Type B pancreatic cell (in vitro differentiated cells): ENCODE data around the gene ITM2A. TPM values are rescaled to one million over a fixed set of nuclear protein-coding genes. Genes with fewer than 3 reads are reported as not detected.

Source experiments
- DNase-seq: peaks from one replicate; pipeline ENCODE4 v3.0.0; 2021; ENCODE audit warnings: mixed read lengths; ENCODE audit not compliant: unreplicated experiment; ENCODE audit errors: extremely low spot score
- H3K27ac Mint-ChIP-seq: 2 replicates; pipeline ENCODE4 v1.8.0; 2021; ENCODE audit warnings: mild to moderate bottlenecking, mixed read lengths
- H3K27me3 Mint-ChIP-seq: 2 replicates; pipeline ENCODE4 v1.8.0; 2021; ENCODE audit warnings: mixed read lengths
- H3K36me3 Mint-ChIP-seq: 2 replicates; pipeline ENCODE4 v1.8.0; 2021; ENCODE audit warnings: mixed read lengths
- H3K4me1 Mint-ChIP-seq: one replicate; pipeline ENCODE4 v1.8.0; 2021; ENCODE audit warnings: mixed read lengths; ENCODE audit not compliant: unreplicated experiment
- H3K4me3 Mint-ChIP-seq: 2 replicates; pipeline ENCODE4 v1.8.0; 2021; ENCODE audit warnings: mild to moderate bottlenecking, mixed read lengths
- H3K9me3 Mint-ChIP-seq: 2 replicates; pipeline ENCODE4 v1.8.0; 2021; ENCODE audit warnings: mixed read lengths
- CTCF ChIP-seq: fragments of 200-600 bp; sonication (generic); conservative IDR thresholded peaks from 2 replicates; pipeline ENCODE4 v1.5.0; 2021; ENCODE audit warnings: antibody characterized with exemption, mild to moderate bottlenecking
- total RNA-seq: library from RNA; stranded (reverse); gene quantifications from 2 replicates; pipeline ENCODE4 v1.2.1, GENCODE V29; 2021; ENCODE audit warnings: low replicate concordance

ITM2A gene
- total RNA-seq, 1 donor from 2014 or later, result 5.9 TPM

GRCh38 chrX:79361192-79361870 lies 5.8 kb downstream of the ITM2A start:
- Mint-ChIP-seq H3K4me1 (no peaks in the 10 kb centered on the region), H3K4me3 (no peak overlapping the region), H3K27me3 (peaks cover 6% of the 10 kb centered on the region), H3K36me3 (no peaks in the 10 kb centered on the region), H3K9me3 (no peaks in the 10 kb centered on the region), H3K27ac (no peak overlapping the region)
- TF ChIP-seq CTCF, result no peak
- no peak for DNase-seq

- H3K4me3 Mint-ChIP-seq, result no peak overlapping the region
- no peak for DNase-seq
- no peaks in the 10 kb centered on the region for H3K36me3 Mint-ChIP-seq
- no peaks in the 10 kb centered on the region for H3K27me3 Mint-ChIP-seq
- H3K9me3 Mint-ChIP-seq, result no peaks in the 10 kb centered on the region
- no peak for TF ChIP-seq CTCF
- no peaks in the 10 kb centered on the region for H3K4me1 Mint-ChIP-seq
- H3K27ac Mint-ChIP-seq, result no peak overlapping the region
Measured at GRCh38 chrX:79336869-79337815, 30.0 kb downstream of the ITM2A start.

GRCh38 chrX:79330022-79330421 lies 37.1 kb downstream of the ITM2A start:
- H3K4me1 Mint-ChIP-seq, result no peaks in the 10 kb centered on the region
- H3K4me3 Mint-ChIP-seq, result no peak overlapping the region
- H3K9me3 Mint-ChIP-seq, result no peaks in the 10 kb centered on the region
- DNase-seq, result no peak
- TF ChIP-seq CTCF, result no peak
- no peaks in the 10 kb centered on the region for H3K27me3 Mint-ChIP-seq
- no peaks in the 10 kb centered on the region for H3K36me3 Mint-ChIP-seq
- no peak overlapping the region for H3K27ac Mint-ChIP-seq

GRCh38 chrX:79325263-79325958 lies 41.7 kb downstream of the ITM2A start:
- no peak overlapping the region for H3K27ac Mint-ChIP-seq
- H3K4me3 Mint-ChIP-seq, result no peak overlapping the region
- no peaks in the 10 kb centered on the region for H3K27me3 Mint-ChIP-seq
- H3K4me1 Mint-ChIP-seq, result no peaks in the 10 kb centered on the region
- no peak for DNase-seq
- TF ChIP-seq CTCF, result no peak
- no peaks in the 10 kb centered on the region for H3K36me3 Mint-ChIP-seq
- no peaks in the 10 kb centered on the region for H3K9me3 Mint-ChIP-seq

Other genes starting within 250 kb of the ITM2A start
- not detected in 2 replicates for gene GPR174, start 222.6 kb downstream of the ITM2A start, total RNA-seq